GM19438 (cell line): Measurements from ENCODE around the gene IRX3.

ENCODE experiments used
- ATAC-seq: cut with Tn5 transposase; IDR thresholded peaks from one replicate; pipeline ENCODE4 v1.9.1; 2021; ENCODE audit warnings: low read depth; ENCODE audit not compliant: unreplicated experiment

Gene IRX3

DNA sequence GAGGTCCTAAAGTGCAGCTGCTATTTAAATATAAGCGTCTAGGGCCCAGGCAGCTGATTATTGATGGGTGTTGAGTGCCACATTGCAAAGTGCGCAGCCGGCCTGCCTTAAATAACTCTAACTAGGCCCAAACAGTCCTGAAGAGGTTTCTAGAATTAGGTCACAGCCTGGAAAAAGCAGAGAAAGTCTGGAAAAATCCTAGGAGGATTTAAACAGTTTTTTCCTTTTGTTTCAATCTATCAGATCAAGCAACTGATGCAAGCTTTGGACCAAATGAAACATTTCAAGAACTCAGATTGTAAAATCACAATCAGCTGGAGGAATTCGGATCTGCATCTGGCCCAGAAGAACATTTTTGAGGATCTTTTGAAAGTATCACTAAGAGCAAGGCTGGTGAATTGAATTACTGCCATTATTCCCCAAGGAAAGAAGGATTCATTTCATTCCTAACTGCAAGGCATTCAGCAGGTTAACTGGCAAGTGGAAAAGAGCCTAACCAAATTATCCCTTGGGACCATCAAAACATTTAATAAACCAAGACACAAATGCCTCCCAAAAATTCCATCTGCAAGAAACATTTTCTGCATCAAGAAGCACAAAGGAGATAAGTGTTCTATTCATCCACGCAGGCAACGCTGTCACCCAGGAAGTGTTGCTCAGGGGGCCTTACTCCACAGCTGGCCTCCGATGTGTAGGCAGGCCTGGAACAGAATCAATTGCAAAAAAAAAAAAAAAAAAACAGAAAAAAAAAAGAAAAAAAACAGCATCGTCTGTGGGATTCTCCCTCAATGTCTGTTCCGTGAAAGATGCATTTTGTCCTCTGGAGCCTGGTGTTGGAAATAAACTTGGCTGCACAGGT is 46.1 kb downstream of the IRX3 start:
- ATAC-seq = no peak

DNA sequence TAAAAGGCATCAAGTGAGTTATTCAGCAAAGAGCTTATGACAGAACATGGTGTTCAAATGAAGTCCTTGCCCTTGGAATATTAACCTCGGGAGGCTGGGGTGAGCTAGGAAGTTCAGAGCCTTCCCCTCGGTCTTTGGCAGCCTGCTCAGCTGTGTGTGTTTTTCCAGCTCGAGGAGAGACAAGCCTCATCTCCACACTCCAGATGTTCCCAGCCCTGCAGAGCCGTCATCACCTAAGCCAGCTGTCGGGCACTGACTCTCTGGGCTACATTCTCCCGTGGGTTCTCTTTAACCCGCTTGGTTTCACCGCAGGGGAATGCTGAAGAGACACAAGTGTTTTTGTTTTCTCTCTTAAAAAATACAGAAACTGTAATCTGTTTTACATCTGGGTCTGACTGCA is 47.1 kb downstream of the IRX3 start:
- ATAC-seq = no peak

DNA sequence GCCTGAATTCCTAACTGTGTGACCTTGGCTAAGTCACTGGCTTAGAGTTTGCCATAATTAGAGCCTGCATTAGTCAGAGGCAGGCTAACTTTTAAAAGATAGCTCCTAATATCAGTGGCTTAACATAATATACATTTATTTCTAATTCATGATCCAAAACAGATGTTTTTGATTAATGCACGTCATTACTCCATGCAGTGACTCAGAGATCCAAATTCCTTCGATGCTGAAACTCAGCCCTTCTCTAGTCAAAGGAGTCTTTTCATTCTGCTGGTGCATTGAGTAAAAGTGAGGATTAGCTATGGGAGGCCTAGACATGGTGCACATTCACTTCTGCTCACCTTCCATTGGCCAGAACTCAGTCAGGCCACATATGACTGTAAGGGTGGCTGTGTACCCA is 49.8 kb downstream of the IRX3 start:
- no peak for ATAC-seq

DNA sequence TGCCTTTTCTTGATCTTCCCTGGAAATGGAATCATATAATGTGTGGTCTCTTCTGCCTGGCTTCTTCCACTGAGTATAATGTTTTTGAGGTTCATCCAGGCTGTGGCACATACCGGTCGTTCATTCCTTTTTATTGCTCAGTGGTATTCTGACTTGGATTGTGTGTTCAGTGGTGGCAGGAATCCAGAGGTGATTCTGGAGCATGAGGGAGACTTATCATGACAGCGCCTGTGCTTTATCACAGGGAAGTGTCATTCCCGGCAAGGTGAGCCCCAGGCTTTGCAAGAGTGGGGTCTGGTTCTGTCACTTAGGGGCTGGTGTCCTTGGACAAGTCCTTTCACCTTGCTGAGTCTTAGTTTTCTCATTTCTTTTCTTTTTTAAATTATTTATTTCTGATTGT is 53.0 kb downstream of the IRX3 start:
- no peak for ATAC-seq
